Hematopoietic multipotent progenitor cell treated with erythropoietin and hydrocortisone succinate and interleukin-3 and kit ligand, for 17 days (in vitro differentiated cells): ENCODE data around the gene NAV2.

Experiments
- DNase-seq: peaks from one replicate; pipeline ENCODE4 v3.0.0-alpha.2; 2015; ENCODE audit warnings: low spot score

The NAV2 gene

GRCh38 chr11:19929147-19929546 lies 216.5 kb downstream of the NAV2 start:
- DNase-seq = no peak

DNA sequence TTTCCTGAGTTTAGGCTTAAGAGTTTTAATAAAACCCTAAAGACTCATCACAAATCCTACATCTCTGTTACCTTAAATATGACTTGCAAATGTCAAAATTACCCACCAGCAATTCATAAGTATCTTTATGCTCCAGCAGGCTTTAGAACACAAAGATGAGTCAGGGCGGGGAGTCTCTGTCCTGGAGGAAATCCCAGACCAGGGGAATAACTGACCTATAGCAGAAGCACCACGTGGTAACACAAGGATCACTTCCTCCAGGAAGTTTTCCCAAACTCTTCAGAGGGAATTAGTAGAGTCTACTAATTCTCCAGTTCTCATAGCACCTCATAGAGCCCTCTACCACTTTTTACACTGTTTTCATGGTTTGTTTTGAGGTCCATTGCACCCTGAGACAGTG lies 217.0 kb downstream of the NAV2 start:
- DNase-seq = no peak

DNA sequence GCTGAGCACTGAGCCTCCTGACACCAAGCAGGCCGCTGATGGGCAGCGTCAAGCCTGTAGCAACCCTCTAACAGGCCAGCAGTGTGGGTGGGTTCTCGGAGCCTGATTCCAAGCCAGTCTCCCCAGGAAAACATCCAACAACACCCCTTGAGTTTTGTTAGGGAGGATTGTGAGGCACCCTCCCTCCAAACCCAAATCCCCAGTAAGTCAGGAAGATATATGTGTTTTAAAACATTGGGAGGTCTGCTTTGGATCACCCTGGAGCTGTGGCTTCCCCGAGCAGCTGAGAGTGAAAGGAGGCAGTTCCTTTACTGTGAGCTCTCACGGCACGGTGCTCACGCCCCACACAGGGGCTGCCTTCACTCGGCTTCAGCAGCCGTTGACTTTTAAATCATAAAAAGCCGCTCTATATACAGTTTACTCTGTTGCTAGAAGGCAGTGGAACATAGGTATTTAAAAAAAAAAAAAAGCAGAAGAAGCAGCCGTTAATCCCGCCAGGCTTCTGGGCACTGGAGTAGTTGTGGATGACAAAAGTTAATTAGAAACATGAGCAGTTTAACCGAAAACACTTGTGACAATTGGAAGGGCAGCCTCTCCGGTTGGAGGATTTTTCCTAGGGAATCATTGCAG lies 218.6 kb downstream of the NAV2 start:
- no peak for DNase-seq

GRCh38 chr11:19931771-19932369 lies 219.2 kb downstream of the NAV2 start:
- DNase-seq = no peak

DNA sequence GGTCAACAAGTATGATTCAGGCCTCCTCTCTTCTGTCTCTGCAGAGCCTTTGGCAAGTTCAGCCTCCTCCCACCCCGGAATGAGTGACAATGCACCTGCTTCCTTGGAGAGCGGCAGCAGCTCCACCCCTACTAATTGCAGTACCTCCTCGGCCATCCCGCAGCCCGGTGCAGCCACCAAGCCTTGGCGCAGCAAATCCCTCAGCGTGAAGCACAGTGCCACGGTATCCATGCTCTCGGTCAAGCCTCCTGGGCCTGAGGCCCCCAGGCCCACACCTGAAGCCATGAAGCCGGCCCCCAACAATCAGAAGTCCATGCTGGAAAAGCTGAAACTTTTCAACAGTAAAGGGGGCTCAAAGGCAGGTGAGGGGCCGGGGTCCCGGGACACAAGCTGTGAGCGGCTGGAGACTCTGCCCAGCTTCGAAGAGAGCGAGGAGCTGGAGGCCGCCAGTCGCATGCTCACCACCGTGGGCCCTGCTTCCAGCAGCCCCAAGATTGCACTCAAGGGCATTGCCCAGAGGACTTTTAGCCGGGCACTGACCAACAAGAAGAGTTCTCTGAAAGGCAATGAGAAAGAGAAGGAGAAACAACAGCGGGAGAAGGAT lies 220.6 kb downstream of the NAV2 start:
- no peak for DNase-seq

GRCh38 chr11:19933801-19934488 lies 221.3 kb downstream of the NAV2 start:
- no peak for DNase-seq

DNA sequence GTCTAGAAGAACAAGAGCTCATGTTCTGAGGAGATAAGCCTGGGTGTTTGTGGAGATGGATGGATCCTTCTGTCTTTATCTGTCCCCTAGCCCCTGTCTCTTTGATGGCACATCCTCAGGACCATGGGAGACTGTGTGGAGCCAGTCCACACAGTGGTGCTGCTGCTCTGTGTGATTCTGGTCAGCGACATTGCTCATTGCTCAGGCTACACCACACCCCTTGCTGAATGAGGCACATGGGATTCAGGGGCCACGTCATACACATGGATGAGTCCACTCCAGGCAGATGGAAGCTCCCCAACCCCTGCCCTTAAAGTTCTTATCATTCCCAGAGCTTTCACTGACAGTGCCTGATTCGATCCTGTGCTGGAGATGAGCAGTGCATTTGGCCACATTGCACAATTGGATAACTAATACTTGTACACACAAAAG lies 222.2 kb downstream of the NAV2 start:
- DNase-seq = no peak

DNA sequence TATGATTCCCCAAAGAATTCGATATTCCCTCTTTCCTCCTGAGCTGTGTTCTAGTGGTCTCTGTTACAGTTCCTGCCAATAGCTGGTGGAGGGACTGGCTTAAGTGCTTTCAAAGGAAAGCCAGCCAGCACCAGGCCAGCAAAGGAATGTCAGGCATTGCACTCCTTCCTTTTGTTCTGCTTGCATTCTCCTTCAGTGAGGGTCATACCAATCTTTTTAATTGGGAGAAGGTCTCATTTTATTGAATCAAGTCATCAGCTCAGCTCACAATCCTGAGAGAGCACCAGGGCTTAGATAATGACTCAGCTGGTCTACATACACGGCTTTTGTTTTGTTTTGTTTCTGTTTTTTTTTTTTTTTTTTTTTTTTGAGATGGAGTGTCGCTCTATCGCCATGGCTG lies 222.9 kb downstream of the NAV2 start:
- no peak for DNase-seq

- DNase-seq = no peak
Measured at GRCh38 chr11:19936461-19936860, 223.8 kb downstream of the NAV2 start.

GRCh38 chr11:19938169-19938856 lies 225.7 kb downstream of the NAV2 start:
- peak; percentile 22 for DNase-seq

- DNase-seq = no peak
Measured at GRCh38 chr11:19938866-19939265, 226.2 kb downstream of the NAV2 start.

GRCh38 chr11:19939415-19939929 lies 226.8 kb downstream of the NAV2 start:
- no peak for DNase-seq

- no peak for DNase-seq
Measured at GRCh38 chr11:19940831-19941230, 228.2 kb downstream of the NAV2 start.

DNA sequence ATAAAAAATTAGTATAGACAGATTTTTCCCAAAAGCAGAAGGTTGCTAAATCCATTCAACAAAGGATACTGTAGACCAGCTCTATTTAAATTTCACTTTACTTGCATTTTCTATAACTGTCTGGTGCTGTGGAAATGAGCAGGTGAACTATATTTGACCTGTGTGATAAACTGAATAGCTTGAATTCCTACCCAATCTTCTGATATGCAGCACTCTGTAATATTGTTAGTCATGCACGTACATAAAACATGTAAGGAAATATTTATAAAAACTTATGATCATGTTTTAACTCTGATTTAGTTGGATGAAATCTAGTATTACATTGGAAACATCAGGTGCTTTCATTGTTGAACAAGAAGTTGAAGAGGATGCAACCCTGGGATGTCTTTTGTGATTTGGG lies 234.0 kb downstream of the NAV2 start:
- DNase-seq = no peak

GRCh38 chr11:19947537-19948114 lies 235.0 kb downstream of the NAV2 start:
- no peak for DNase-seq

- DNase-seq = no peak
Measured at GRCh38 chr11:19949606-19950005, 237.0 kb downstream of the NAV2 start.

- DNase-seq = peak; percentile 57
Measured at GRCh38 chr11:19951558-19952115, 239.0 kb downstream of the NAV2 start.

DNA sequence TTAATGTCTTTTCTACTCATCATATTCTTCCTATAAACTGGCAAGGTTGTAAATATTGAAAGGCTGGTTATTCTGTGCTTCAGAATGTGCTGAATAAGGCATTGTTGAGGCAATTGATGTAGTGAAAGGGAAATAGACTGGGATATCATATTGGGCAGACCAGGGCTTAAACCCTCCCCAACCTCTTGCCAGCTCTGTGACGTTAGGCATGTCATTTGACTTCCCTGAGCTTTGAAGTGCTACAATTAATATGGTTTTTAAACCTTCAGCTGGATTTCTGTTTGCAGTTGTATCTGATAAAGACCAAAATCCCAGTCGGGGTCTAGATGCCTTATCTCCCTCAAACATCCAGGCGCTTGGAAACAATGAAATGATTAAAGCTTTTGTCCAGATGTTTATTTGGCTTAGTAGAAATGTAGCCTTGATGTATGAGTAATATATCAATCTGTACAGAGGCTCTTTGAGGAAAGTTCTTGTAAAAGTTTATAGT lies 239.5 kb downstream of the NAV2 start:
- DNase-seq = no peak

DNA sequence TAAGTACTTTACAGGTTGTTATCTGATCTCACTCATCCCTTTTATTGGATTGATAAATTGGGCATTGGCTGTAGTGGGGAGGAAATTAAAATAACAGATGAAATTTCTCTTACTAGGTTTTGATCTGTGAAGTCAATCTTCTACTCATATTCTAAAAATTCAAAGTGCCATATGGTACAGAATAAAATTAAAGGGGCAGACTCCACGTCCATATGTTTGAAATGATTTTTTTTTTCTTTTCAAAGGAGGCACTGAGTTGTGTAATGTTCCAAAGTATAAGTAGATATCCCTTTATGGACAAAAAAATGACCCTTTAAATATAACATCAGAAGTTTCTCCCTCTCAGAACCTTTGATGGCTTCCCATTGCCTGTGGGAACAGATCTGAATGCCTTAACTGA lies 240.3 kb downstream of the NAV2 start:
- DNase-seq = no peak

DNA sequence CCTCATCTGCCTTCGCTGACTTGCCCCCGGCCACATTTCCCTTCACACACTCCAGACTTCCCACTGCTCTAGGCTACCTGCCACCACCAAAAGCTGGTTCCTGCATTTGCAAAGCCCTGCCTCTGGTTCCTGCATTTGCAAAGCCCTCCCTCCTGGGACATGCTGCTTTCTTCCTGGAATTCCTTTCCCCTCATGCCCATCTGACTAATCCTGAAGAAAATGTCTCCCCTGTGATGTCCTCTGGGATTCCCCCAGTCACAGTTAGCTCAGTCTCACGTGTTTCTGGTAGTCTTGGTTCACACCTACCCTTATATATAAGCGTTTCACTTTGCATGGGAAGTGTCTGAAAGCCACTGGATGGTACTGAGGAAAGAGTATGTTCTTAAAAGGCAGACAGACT lies 240.7 kb downstream of the NAV2 start:
- DNase-seq = no peak

DNA sequence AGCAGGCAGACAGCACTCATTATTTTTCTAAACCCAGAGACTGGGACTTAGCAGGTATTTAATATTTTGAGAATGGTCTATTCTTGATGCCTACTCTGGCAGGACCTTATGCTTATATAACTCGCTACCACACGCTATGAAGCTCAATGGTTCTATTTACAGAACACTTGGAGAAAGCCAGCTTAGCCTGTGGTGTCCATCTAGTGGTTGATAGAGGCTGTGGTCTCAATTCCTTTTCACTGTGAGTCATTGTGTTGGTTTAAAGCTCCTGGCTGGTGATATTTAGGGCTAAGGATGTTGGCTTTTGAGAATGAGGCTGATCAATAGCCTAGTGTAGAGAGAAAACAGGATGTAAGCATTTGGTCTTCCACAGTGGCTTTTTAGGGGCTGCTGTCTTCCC lies 241.3 kb downstream of the NAV2 start:
- no peak for DNase-seq
